ENCODE results near the gene HOXC11.

HOXC11 gene

DNA sequence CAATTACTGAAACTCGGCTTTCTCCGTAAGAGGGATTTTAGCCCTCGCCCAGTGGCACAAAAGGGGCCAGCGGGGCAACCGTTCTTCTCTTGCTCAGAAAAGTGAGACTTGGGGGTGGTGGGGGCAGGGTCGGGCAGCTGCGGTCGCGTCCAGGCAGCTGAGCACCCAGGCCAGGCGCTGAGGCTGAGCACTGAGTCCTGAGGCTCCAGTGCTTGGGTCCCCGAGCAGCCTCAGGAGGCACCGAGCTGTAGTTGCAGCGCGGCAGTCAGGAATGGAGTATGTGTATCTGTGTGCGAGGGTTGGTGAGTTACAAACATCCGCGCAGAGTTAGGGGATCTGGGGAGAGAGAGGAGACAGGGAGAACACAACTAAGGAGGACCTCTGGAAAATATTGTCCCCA lies 51.2 kb downstream of the HOXC11 start:
- DNase-seq (ENCODE audit: low spot score in 2 of 2) (no peak), ATAC-seq (ENCODE audit: low read depth) (no peak)
- Mint-ChIP-seq H3K9me3 (no peaks in the 10 kb centered on the region), H3K27ac (no peak overlapping the region), H3K36me3 (no peaks in the 10 kb centered on the region), H3K27me3 (peaks cover 30% of the 10 kb centered on the region), H3K4me3 (no peak overlapping the region), H3K4me1 (peaks cover 8% of the 10 kb centered on the region)

DNA sequence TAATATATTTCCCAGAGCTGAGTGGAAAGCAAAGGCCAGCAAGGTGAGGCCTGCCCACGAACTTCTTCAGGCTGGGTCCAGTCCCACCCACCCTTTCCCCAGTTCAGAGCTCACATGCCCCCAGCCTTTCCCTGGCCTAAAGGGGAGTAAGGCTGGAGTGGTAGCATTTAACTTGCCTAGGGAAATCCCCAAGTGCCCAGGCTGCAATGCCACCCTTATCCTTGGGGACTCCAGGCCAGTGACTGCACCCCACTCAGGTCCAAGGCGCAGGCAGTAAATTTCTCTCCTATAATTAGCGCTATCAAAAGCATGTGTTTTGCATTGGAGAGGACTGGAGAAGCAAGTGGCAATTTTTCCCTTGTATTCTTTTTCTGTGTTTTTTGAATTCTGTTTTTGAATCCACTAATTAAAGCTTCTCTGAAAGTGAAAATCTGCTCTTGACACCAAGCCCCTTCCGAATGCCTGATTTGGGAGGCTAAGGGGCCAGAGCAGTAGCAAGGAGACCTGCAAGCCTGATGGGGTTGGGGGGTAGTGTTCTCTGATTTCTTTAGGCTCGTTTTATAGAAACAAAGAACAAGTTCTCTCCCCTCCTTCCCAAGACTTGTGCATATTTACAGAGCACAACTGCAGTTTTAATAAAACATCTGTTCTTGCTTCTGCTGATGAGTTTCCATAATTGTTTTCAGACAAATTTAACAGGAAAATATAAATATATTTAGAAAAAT lies 51.8 kb downstream of the HOXC11 start:
- H3K36me3 Mint-ChIP-seq, result no peaks in the 10 kb centered on the region
- H3K4me1 Mint-ChIP-seq, result peaks cover 8% of the 10 kb centered on the region
- H3K9me3 Mint-ChIP-seq, result no peaks in the 10 kb centered on the region
- H3K4me3 Mint-ChIP-seq, result no peak overlapping the region
- peaks cover 30% of the 10 kb centered on the region for H3K27me3 Mint-ChIP-seq
- no peak for ATAC-seq (ENCODE audit: low read depth)
- no peak for DNase-seq (ENCODE audit: low spot score in 2 of 2)
- no peak overlapping the region for H3K27ac Mint-ChIP-seq

DNA sequence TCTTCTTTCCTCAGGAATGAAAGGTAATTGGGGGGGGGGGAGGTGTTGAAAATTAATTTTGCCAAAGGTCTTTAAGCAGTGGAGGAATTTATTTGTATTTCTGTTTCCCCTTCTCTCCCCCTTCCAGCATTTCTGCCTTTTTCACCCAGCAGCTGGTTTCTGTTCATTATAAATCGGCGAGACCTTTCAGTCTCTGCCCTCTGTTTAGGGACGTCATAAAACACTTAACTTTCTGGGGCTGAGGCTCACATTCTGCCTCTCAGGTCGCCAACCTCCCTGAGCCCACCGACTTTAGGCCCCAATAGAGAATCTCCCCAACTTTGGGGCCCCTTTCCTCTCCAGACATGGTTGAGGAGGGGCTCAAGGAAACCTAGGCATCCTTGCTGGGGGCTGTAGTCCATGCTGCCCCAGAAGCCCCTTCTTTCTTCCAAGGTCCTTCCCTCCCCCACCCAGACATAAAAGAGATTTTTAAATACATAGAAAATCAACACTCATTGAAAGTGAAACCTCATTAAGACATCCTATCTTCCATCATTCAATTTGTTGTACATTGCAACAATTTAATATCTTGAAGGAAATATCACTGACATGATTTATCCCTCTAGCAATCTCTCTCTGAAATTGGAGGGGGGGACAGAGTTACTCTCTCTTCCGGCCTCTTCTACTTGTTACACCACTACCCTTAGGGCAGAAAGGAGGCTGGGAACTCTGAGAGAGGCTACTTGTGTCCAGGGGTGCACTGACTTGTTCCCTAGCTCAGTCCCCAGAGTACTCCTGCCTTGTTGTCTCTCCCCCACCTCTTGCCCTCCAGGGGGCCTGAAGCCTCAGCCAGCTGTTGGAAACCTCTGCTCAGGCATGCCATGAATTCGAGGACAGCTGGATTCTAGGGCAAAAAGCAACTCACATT lies 52.8 kb downstream of the HOXC11 start:
- Mint-ChIP-seq H3K27me3 (peaks cover 32% of the 10 kb centered on the region), H3K4me1 (peaks cover 7% of the 10 kb centered on the region)

DNA sequence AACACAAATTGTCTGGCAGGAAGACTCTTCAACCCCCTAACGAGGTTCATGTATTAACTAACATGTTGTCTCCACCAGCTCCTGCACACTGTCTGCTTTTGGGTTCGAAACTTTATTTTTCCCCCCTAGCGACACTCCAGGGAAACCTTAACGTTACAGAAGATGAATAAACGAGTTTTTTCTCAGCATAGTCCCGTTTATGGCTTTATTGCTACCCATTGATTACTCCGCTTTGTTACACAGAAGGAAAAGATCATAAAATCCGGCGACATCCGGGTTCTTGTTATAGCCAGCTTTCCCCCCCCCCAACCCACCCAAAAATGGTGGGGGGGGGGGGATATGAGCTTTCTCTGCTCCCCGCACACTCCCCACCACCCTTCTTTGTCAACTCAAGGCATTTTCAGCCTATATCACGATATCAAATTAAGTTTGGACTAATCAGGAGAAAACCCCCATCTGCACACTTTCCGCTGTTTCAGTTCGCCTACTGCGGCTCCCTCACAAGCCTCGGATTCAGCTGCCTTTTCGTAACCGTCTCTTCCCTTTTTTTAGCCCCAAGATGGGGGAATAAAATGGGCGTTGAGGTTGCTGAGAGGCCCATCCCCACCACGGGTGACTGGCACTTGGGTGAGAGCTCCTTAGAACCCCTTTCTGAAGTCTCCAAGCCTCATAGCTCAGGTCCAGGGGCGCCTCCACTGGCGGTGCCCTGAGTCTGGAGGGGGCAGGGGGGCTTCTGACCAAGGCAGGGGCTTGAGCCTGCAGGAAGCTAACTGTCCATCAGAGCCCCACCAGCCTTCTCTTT lies 53.9 kb downstream of the HOXC11 start:
- ATAC-seq (ENCODE audit: low read depth) (no peak), DNase-seq (ENCODE audit: low spot score in 2 of 2) (no peak)
- Mint-ChIP-seq H3K27ac (no peak overlapping the region), H3K36me3 (no peaks in the 10 kb centered on the region), H3K4me3 (no peak overlapping the region), H3K4me1 (peaks cover 3% of the 10 kb centered on the region), H3K9me3 (no peaks in the 10 kb centered on the region), H3K27me3 (peaks cover 30% of the 10 kb centered on the region)

More for the DNA sequence above, 52.8 kb downstream of the HOXC11 start:
- Mint-ChIP-seq H3K36me3 (no peaks in the 10 kb centered on the region), H3K4me3 (no peak overlapping the region), H3K27ac (no peak overlapping the region), H3K9me3 (no peaks in the 10 kb centered on the region)
- DNase-seq (ENCODE audit: low spot score in 2 of 2) (no peak), ATAC-seq (ENCODE audit: low read depth) (no peak)
